Bronchial epithelial cell (primary cell): ENCODE data around the gene SYNGR1. TPM values are rescaled to one million over a fixed set of nuclear protein-coding genes. Genes with fewer than 3 reads are reported as not detected.

Experiments
- DNase-seq: peaks from one replicate; pipeline ENCODE4 v3.0.0-alpha.2; 2010; ENCODE audit warnings: low read depth
- FAIRE-seq: peaks from 2 replicates; lab custom pipeline; 2011; peaks lifted over from hg19 to GRCh38; lab: Jason Lieb, UNC
- H3K27me3 ChIP-seq: 2 replicates; pipeline ENCODE4 v1.5.1; 2011; ENCODE audit warnings: low read length; ENCODE audit not compliant: control insufficient read depth, insufficient read depth
- H3K36me3 ChIP-seq: 2 replicates; pipeline ENCODE4 v1.5.1; 2011; ENCODE audit warnings: low read length; ENCODE audit not compliant: control insufficient read depth, insufficient read depth
- H3K4me3 ChIP-seq: 2 replicates; pipeline ENCODE4 v1.5.1; 2011; ENCODE audit warnings: mild to moderate bottlenecking, low read depth, low read length, control low read depth
- total RNA-seq: library from RNA; depleted of rRNA; stranded (reverse); fragments of >200 nt; gene quantifications from 2 replicates; pipeline ENCODE4 v1.2.1, GENCODE V29; 2014
- TF ChIP-seq, protein P1 (sequence below): IDR thresholded peaks from 2 replicates; pipeline ENCODE4 v1.5.1; 2011; ENCODE audit warnings: mild to moderate bottlenecking, moderate library complexity, low read length, control low read depth, inconsistent platforms; ENCODE audit not compliant: insufficient read depth, severe bottlenecking

The SYNGR1 gene
- total RNA-seq, 1 donor from 2014 or later: 0.26 TPM

DNA sequence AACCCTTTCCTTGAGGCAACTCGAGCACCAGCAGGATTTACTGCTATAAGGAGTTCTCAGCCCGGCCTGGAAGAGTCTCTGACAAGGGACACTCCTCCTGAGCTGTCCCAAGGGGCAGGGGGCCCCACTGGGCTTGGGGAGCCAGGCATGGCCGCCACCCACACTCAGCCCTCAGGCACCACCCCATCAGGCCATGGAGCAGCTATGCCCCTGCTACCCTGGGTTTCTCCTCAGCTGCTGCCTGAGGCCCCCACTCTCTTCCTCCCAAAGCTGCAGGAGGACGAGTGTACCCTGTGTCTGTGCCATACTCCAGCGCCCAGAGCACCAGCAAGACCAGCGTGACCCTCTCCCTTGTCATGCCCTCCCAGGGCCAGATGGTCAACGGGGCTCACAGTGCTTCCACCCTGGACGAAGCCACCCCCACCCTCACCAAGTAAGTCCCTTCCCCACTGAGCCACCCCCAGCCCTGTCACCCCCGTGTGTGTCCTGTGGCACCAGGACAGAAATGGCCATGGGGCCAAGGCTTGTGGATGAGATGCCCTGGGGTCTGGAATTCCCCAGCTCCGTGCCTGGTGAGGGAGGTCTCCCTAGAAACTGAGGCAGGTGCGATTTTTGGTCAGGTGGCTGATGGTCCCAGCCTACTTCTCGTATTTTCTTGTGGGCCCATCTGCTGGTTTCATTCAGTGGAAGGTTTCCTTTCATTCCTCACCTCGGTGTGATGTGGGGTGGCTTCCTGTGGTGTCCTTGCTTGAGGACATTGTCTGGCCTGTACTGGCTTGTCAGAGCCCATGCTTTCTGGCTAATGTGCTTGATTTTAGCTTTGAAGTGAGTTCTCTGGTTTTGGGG lies 78.2 kb downstream of the SYNGR1 start:
- FAIRE-seq: peak; percentile 79
- TF ChIP-seq, protein P1, sequence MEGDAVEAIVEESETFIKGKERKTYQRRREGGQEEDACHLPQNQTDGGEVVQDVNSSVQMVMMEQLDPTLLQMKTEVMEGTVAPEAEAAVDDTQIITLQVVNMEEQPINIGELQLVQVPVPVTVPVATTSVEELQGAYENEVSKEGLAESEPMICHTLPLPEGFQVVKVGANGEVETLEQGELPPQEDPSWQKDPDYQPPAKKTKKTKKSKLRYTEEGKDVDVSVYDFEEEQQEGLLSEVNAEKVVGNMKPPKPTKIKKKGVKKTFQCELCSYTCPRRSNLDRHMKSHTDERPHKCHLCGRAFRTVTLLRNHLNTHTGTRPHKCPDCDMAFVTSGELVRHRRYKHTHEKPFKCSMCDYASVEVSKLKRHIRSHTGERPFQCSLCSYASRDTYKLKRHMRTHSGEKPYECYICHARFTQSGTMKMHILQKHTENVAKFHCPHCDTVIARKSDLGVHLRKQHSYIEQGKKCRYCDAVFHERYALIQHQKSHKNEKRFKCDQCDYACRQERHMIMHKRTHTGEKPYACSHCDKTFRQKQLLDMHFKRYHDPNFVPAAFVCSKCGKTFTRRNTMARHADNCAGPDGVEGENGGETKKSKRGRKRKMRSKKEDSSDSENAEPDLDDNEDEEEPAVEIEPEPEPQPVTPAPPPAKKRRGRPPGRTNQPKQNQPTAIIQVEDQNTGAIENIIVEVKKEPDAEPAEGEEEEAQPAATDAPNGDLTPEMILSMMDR: no peak

DNA sequence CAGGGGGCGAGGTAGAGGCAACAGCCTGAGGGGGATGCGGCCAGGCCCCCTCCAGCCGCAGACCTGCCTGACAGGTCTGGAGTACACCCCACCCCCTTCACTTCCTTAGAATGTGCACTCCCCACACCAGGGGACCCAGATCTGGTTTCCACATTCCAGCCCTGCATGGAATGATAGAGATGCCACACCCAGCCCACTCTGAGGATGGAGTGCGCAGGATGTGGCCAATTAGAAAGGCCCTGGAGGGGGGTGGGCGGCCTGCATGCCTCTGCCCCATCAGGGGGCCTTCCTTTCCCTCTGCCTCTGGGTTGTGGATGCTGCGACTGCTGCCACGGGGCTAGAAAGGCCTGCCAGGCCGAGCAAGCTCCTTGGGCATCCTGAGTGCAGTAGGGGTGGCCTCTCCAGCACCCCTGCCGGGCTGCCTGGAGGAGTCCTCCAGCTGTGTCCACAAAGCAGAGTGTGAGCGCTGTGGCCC lies 78.8 kb downstream of the SYNGR1 start:
- no peak overlapping the region for H3K4me3 ChIP-seq
- no peak for DNase-seq
- TF ChIP-seq, protein P1: no peak
- no peak for FAIRE-seq
- H3K27me3 ChIP-seq: no peaks in the 10 kb centered on the region
- H3K36me3 ChIP-seq: peaks cover 19% of the 10 kb centered on the region

More for the DNA sequence above, 78.2 kb downstream of the SYNGR1 start:
- no peak for DNase-seq
- no peaks in the 10 kb centered on the region for H3K27me3 ChIP-seq
- H3K4me3 ChIP-seq: no peak overlapping the region
- H3K36me3 ChIP-seq: peaks cover 19% of the 10 kb centered on the region

DNA sequence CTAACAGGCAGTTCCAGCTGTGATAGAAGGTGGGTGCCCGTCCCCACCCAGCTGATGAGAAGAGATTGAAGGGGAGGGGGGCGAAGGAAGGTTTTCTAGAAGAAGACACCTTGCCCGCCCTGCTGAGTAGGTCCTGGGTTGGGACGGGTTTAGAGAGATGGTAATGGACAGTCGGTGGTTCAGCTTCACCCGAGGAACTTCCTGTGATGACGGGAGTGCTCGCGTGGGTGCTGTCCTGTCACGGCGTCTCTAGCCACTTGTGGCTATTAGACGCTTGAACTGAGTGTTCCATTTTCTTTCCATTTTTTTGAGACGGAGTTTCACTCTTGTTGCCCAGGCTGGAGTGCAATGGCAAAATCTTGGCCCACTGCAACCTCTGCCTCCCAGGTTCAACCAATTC lies 79.4 kb downstream of the SYNGR1 start:
- H3K4me3 ChIP-seq: no peak overlapping the region
- TF ChIP-seq, protein P1: no peak
- no peak for FAIRE-seq
- no peak for DNase-seq
- peaks cover 19% of the 10 kb centered on the region for H3K36me3 ChIP-seq
- no peaks in the 10 kb centered on the region for H3K27me3 ChIP-seq

DNA sequence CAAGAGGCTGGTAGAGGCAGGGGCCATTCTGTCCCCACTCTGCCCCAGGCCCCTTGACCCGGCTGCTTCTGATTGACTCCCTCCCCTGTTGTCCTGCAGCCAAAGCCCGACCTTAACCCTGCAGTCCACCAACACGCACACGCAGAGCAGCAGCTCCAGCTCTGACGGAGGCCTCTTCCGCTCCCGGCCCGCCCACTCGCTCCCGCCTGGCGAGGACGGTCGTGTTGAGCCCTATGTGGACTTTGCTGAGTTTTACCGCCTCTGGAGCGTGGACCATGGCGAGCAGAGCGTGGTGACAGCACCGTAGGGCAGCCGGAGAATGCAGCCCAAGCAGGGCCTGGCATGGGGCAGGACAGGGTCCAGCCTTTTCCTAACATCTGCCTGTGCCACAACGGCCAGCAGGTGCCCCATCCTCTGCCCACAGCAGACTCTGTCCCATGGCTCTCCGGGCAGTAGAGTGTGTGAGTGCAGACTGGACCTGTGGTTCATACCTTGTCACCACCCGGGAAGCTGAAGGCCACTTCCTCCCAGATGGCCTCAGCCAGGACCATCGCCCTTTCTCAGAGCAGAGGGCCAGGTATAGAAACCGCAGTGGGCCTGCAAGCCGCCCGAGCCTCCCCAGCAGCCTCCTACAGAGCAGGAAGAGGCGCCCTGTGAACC lies 80.3 kb downstream of the SYNGR1 start:
- TF ChIP-seq, protein P1: no peak
- Histone ChIP-seq H3K4me3 (no peak overlapping the region), H3K36me3 (peaks cover 17% of the 10 kb centered on the region), H3K27me3 (no peaks in the 10 kb centered on the region)
- FAIRE-seq: no peak
- no peak for DNase-seq

DNA sequence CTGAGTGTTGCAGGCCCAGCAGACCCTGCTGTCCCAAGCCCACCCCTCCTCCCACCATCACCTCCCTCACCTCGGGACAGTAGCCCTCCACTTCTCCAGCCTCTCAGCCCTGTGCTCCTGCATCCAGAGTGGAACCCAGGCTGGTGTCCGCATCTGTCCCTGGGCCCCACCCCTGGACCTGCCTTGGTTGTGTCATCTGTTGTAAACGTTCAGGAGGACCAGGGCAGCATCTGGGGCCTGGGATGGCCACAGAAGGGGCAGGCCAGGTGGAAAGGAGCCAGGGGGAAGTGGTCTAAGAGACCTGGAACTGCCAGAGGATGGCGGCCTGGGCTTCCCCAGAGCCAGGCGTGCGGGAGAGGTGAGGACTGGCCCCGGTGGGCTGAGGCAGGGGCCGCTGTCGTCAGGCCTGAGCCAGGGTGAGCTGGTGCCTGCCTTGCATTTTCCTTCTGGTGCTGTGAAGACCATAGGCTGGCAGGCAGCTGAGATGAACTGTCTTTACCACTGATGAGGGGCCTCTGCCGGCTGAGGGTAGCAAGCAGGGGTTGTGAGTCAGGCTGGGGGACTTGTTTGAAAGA lies 80.9 kb downstream of the SYNGR1 start:
- Histone ChIP-seq H3K27me3 (no peaks in the 10 kb centered on the region), H3K4me3 (no peak overlapping the region), H3K36me3 (peaks cover 17% of the 10 kb centered on the region)
- DNase-seq (no peak), FAIRE-seq (no peak)
- TF ChIP-seq, protein P1: no peak
